Putamen (tissue), 1 donor: Measurements from ENCODE around the gene AP2B1.

Experiments used
- DNase-seq: peaks from one replicate; pipeline ENCODE4 v3.0.0-alpha.2; 2016; ENCODE audit warnings: low spot score

The AP2B1 gene

DNA sequence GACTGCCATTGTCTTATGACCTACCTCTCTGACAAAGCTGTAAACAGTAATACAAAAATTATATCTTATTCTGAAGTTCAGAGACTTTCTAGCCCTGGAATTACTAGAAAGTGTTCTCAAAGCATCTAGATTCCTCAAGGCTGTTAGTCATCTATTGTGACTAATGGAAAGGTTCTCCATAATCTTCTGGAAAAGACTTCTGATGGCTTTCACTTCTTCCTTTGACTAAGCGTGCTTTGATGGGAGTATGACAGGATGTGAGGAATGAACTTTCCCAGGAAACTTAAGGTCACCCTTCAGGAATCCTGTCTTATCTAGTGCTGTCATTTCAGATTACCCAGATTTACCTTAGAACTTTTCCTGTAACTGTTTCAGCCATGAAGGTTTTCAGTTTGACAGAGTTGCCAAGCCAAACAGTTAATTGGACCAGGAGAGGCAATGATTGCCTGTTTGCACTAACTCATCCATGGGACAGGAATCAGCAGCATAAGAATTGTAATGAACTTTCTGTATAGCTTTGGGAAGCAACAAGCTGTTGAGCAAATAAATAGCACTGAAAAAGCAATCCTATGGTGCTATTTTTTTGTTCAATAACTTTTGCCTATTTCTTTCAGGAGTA, 43.5 kb downstream of the AP2B1 start:
- DNase-seq, result no peak

DNA sequence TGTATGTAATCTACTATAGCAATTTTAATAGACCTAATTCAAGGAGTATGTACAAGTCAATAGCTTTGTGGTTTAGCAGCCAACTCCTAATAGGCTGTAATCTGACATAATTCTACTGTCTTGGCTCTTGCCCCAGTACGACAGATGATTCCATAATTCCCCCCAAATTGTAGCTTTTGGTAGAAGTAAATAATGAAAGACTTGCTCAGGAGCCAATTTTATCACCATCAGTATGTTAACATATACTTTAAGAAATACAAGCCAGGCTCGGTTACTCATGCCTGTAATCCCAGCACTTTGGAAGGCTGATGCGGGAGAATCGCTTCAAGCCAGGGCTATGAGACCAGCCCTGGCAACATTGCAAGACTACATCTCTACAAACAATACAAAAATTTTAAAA, 53.9 kb downstream of the AP2B1 start:
- DNase-seq, result no peak

DNA sequence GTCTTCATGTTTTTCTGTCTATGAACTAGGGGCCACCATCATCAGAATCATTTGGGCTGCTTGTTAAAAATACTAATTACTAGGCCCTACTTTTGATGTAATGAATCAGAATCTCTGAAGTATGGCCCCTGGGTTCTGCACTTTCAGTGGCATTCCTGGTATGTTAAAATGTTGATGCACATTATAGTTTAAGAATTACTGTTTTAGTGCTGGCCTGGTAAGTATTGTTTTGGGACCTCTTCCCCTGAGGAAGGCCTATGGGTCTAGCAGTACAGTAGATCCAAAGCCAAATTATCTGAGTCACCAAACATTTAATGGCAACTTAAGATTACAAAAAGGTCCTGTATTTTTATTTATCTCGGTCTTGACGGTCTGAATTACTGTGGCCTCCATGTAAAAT, 58.8 kb downstream of the AP2B1 start:
- no peak for DNase-seq

DNA sequence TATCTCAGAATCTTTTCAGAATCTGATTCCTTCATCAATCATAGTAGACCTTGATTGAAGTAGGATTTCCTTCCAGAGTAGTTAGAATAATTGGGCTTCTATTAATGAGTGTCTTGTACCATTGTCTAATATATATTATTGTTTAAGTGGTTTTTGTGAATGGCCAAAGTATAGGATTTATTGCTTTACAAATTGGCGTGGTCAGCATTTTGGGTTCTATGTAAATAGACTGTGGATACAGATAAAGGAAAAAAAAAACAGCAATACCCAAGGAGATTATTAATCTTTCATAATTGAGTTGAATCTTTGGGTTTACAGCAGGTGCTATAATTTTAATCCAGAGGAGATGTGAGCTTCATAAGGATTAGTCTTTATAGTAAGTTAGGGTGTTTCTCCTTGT, 64.3 kb downstream of the AP2B1 start:
- no peak for DNase-seq

DNA sequence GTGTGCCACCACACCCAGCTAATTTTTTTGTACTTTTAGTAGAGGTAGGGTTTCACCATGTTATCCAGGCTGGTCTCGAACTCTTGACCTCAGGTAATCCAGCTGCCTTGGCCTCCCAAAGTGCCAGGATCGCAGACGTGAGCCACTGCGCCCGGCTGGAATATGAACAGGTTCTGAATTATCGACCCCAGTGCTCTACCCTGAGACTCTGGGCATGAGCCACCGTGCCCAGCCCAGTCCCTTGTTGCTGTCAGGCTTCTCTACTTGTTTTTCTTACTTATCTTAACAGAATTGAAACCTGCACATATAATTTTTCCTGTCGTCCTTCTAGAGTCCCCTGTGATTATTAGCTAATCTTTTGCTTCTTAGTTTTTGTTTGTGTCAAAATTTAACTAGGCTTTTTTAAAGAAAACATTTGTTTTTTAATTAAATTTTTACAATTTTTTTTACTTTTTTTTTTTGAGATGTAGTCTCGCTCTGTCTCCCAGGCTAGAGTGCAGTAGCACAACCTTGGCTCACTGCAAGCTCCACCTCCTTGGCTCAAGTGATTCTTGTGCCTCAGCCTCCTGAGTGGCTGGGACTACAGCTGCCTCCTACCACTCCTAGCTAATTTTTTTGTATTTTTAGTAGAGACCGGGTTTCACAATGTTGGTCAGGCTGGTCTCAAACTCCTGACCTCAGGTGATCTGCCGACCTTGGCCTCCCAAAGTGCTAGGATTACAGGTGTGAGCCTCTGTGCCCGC, 66.7 kb downstream of the AP2B1 start:
- DNase-seq, result no peak

- no peak for DNase-seq
Measured at GRCh38 chr17:35655303-35655702, 68.2 kb downstream of the AP2B1 start.

- DNase-seq, result no peak
Measured at GRCh38 chr17:35660902-35661301, 73.8 kb downstream of the AP2B1 start.

- no peak for DNase-seq
Measured at GRCh38 chr17:35664685-35665084, 77.6 kb downstream of the AP2B1 start.

GRCh38 chr17:35665662-35666061, 78.5 kb downstream of the AP2B1 start:
- DNase-seq, result no peak

GRCh38 chr17:35666070-35666469, 78.9 kb downstream of the AP2B1 start:
- no peak for DNase-seq

- DNase-seq, result no peak
Measured at GRCh38 chr17:35666967-35667532, 79.9 kb downstream of the AP2B1 start.

- no peak for DNase-seq
Measured at GRCh38 chr17:35668802-35669201, 81.7 kb downstream of the AP2B1 start.

DNA sequence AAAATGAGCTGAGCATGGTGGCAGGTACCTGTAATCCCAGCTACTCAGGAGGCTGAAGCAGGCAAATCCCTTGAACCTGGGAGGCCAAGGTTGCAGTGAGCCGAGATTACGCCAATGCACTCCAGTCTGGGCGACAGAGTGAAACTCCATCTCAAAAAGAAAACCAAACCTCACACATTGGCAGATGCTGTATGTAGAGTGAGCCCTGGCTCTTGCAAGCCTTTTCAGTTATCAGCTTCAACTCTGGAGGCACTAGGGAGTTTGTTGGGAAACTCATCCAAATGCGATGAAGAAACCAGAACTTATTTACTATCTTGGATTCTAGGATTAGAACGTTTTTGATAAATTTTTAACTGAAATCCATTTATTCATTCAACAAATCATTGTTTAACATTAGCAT, 87.4 kb downstream of the AP2B1 start:
- no peak for DNase-seq

DNA sequence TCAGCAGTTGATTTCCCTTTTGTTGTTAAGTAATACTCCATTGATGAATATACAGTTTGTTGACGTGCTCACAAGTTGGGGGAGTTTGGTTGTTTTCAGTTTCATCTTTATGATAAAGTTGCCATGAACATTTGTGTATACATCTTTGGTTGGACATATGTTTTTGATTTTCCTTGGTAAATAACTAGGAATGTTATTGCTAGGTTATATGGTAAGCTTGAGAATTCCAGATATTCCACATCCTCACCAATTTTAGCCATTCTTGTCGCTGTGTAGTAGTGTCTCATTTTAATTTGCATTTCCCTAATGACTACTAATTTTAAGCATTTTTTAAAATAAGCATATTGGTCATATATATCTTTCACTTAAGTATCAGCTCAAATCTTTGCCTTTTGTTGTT, 89.3 kb downstream of the AP2B1 start:
- no peak for DNase-seq

- DNase-seq, result no peak
Measured at GRCh38 chr17:35679007-35679682, 92.0 kb downstream of the AP2B1 start.

- DNase-seq, result no peak
Measured at GRCh38 chr17:35683591-35683990, 96.5 kb downstream of the AP2B1 start.

- DNase-seq, result no peak
Measured at GRCh38 chr17:35684055-35684802, 97.1 kb downstream of the AP2B1 start.

- DNase-seq, result no peak
Measured at GRCh38 chr17:35692512-35693210, 105.5 kb downstream of the AP2B1 start.

DNA sequence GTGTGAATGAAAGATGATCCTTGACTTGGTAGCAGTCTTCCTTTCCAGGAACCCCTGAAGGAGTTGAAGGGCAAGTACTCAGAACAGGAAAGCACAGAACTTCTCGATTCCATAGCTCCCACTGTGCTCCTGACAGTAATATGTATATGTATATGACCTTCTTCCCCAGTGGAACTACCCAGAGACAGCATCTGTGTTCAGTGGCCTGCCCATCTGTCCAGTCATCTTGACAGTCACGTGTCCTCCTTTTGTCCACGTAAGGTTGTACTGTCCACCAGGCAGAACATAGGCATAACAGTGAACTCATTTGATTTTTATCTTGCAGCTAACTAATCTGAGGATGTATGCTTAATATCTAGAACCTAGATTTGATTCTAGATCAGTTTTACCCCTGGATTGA, 106.5 kb downstream of the AP2B1 start:
- DNase-seq, result no peak

- no peak for DNase-seq
Measured at GRCh38 chr17:35694906-35695305, 107.8 kb downstream of the AP2B1 start.

DNA sequence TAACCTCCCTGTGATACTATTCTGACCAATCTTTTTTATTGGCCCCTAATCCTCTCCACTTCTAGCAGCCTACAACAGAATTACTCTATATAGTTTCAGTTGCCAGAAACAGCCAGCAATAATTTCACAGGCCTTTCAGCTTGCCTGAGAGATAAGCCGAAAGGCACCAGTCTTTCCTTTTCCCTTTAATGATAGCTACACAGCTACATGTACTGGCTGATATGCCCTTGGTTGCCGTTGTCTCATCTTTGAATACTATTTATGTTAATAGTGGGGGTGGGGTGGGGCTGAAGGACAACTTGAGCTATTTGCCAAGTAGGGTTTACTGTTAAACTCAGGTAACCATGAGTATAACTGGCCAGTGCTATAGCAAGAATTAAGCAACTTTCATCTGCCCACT, 108.5 kb downstream of the AP2B1 start:
- no peak for DNase-seq

- DNase-seq, result no peak
Measured at GRCh38 chr17:35698800-35699199, 111.7 kb downstream of the AP2B1 start.
